HG02981 (cell line): Measurements from ENCODE around the gene BCL6.

ENCODE experiments used
- ATAC-seq: cut with Tn5 transposase; IDR thresholded peaks from one replicate; pipeline ENCODE4 v1.9.1; 2021; ENCODE audit warnings: mild to moderate bottlenecking, moderate library complexity; ENCODE audit not compliant: unreplicated experiment

BCL6 gene

DNA sequence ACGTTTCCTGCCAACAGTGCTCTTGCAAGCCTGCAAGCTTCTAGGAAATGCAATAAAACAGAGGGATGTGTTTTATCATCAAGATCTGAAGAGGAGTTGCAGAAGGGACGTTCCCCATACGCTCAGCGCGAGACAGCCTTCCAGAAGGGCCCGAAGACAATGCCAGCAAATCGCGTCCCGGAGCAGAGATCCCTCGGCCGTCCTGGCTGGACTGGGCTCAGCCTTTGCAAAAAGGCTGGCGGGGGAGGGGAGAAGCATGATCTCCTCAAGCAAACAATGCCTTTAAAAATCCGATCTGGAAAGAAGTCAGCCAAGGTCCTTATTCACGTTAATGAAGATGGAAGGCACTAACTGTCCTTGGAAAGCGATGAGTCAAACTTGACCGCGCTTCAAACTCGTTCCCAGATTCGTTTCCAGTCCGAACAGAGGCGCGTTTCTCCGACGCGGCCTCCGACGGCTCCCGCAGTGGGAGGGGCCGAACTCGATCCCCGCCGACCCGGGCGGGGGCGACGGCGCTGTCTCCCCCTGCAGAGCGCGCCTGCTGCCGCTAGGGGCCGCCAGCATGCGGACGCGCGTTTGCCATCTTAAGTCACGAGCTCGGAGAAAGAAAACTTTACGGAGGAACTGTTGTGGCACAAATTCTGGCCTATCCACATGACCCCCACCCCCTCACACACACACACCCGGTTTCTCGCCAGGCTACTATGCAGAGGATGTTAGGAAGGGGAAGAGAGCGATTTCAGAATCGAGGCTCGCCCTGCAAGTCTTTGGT, 5.5 kb downstream of the BCL6 start:
- ATAC-seq = peak; percentile 35

DNA sequence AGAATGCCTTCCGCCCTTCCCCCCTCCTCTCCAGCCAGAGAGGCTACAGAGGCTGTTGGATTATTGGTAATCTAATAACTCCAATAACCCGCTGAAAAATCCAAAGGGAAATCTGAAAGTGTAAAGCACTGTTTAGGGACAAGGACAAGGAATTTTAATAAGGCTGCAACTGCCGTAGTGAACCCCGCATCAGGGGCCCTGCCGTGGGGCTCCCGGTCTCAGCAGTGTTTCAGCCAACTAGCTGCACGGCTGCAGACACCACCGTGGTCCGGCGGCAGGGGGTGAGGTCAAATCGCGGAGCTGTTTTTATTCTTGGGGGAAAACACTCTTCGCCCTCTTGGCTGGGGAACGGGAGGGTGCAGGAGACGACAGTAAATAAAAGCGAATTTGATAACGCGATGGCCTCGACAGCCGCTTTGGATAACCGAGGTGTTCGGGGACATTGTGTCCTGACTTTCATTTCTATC, 6.1 kb downstream of the BCL6 start:
- no peak for ATAC-seq

DNA sequence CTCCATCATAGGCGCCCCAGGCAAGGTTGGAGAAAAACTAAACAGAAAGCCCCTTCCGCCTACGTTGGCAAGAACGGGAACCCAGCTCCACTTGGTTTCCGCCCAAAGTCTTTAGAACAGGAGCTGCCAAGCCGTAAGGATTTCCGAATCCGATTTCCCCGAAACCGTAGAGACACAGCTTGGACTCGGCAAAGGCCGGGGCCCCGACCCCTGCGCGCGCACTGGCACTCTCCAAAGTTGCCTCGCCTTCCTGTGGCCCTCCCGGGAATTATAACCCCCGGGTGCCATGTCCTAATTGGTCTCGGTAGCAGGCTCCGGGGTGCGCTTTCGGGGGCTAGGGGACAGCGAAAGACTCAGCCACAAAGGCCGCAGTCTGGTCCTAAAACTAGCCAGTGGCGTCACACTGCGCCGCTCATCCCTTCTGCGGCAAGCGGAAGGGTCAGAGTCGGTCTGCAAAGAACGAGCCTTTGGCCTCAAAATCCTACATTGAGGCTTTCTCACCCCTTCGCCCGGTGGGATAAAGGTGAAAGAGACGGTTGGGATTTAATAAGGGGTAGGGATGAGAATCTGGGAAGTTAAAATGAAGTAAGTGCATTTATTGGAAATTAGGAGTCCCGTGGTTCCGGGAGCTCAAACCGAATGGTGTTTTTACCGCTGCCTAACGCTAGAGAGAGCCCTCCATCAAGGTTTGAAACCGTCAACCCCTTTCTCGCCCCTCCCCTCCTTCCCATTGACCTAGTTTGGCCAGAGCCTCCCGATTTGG, 6.8 kb downstream of the BCL6 start:
- peak; percentile 54 for ATAC-seq

DNA sequence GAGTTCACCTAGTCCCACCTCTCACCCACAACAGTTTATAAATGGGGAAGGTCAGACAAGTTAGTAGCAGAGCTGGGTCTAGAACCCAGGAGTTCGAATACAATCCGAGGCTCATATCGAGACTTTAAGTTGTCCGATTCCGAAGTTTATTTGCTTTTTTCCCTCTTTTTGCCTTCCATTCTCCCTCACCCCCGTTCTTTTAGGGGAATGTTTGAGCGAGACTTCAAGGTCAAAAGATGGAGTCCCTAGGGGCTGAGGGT, 7.3 kb downstream of the BCL6 start:
- no peak for ATAC-seq

DNA sequence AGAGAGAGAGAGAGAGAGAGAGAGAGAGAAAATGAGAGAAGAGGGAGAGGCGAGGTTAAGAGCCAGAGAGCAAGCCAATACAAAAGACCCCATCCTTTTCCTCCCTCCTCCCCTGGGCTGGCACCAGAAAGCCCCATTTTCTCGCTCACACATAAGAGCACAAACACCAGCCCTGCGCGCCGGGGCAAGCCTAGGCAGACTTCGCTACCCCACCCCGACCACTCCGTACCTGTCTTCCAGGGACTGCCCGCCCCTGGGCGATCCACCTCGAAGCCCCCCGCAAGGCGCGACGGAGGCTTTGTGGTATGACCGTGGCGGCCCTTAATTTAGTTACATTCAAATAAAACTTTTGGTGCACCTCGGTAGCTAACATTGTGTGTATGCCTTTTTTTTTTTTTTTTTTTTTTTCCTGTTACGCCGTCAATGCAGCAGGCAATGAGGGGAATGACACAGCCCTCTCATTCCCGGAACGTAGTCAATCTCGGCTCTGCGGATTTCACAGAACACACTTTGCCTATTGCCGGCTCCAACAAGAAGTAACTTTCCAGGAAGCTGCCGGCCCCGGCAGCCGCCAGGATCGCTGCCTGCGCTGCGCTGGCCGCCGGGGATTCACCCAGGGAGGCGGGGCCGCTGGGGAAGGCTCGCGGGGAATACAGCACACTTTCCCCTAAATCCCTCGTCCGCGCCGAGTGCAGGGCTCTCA, 7.7 kb downstream of the BCL6 start:
- no peak for ATAC-seq

DNA sequence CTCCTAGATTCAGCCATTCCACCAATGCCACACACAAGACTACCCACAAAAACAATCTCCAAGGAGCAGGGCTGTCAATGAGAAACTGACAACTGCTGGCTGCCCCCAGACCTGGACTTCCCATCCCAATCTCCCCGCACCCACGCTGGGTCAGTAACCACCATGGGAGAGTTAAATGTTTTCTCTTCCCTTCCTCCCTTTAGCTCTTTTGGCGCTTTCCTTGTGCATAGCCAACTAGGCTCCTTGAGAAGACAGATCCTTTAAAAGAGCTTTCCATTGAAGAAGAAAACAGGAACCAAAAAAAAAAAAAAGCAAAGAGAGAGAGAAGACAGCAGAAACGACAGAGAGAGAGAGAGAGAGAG, 8.3 kb downstream of the BCL6 start:
- ATAC-seq = no peak

DNA sequence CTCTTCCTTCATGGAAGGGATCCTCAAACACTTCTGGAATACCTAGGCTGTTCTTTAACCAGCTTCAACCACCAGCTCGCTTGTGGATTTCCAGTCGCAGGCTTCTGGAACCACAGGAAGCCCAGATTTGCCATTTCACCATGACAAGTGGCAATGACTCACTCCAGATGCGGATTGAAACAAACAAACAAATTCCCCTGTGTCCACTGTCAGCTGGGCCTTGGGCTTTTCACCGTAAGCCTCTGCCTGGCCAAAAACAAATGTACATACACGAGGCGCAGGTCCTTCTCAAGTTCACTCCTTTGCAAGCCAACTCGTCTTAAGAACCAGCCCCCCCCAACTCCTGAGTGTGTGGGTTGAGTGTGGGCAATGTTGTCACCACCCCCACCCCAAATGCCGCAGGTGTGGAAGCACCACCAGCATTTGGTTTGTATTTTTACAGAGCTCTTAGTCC, 8.8 kb downstream of the BCL6 start:
- no peak for ATAC-seq

DNA sequence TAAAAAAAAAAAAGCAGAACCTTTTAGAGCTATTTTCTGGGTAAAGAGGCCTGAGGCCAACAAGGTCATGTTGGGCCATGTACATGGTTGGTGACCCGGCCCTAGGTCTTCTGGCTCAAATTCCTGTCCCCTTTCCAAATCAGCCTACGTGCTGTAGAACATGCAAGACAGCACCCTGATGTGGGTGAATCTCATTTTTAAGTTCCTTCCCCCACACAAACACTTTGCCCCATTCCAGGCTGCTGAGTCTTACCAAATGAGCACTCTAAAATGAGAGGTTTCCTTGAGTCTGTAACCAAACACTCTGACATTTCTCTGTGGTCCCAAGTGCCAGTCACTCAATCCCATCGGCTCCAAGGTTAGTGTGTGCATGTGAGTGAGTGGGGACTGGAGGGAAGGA, 9.4 kb downstream of the BCL6 start:
- ATAC-seq = no peak

DNA sequence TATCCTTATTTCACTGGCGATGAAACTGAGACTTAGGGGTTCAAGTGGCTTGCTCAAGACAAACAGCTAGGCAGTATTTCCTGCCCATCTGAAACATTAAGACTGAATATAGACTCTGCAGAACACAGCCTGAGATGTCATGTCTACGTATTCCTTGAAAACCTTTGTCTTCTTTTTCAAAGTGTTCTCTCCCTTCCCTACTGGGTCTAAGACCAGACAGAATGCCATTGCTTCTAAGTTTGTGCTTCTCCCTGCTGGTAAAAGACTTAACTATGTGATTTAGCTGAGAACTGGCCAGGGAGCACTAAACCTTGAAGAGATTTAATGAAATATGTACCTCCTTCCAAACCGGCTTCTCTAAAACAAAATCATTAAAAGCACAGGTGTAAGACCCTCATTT, 9.9 kb downstream of the BCL6 start:
- no peak for ATAC-seq

DNA sequence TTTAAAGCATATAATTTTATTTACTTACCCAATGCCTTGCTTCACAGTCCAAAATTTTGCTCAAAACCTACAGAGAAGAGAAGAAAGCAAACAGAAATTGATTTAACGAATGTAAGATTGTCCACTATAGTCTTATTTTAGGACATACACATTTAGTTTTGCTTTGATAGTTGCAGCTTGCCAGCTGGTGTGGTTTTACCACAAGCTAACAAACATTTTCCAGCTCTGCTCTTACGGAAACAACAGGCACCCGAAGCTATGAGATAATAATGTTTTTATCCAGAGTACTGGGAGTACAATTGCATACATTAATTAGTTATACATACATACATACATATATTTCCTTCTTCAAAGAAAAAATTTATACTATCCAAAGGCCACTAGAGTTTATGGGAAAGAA, 10.4 kb downstream of the BCL6 start:
- no peak for ATAC-seq

DNA sequence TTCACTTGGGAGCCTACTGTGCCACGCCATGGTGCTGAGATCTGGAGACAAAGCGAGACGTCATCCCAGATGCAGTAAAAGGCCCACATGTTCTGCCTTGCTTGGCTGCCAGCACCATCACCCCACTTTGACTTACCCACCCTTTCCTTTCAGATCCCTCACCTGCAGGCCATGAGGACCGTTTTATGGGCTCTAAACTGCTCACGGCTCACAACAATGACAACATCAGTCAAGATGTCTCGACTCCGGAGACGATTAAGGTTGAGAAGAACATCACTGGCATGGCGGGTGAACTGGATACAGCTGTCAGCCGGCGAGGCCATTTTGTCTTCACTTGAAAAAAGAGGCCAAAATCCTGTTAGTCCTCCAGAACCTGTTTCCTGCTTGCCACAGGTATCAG, 11.9 kb downstream of the BCL6 start:
- ATAC-seq = no peak

DNA sequence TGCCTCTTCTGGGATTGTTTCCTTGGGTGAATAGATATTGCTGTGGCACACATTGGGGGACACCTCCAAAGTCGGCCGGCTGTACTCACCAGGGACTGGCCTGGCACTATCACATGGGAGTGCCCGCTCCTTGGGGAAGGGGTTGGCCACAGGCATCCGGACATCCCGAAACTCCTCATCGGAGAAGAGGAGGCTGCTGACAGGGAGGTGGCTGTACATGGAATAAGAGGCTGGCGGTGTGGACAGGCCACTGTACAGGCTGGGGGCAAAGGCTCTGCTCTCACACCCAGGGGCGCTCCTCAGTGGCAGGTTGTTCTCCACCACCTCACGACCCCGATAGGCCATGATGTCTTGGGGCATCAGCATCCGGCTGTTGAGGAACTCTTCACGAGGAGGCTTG, 15.7 kb downstream of the BCL6 start:
- ATAC-seq = no peak

DNA sequence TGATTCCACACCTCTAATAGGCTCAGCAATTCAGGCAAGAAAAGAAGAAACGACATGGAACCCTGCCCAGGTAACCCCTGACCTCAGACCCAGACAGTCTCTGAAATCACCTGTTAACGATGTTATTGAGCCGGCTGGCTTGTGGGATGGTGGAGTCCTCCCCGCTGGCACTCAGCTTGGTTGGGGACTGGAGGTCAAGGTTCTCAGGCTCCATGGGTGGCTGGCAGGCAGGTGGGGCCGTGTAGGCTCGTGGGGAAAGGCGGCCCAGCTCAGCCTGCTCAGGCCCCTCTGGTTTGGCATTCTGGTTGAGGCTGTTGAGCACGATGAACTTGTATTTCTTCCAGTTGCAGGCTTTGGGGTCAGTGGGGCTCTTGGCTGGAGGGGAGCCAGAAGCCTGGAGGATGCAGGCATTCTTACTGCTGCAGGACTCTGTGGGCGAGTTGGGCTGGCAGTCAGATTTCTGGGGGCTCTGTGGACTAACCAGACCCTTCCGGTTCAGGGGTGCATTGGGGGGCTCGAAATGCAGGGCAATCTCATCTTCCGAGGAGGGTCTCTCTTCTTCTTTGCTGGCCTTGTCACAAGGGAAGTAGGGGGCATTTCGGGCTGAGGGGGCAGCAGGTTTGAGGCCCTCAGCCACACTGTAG, 16.2 kb downstream of the BCL6 start:
- no peak for ATAC-seq

DNA sequence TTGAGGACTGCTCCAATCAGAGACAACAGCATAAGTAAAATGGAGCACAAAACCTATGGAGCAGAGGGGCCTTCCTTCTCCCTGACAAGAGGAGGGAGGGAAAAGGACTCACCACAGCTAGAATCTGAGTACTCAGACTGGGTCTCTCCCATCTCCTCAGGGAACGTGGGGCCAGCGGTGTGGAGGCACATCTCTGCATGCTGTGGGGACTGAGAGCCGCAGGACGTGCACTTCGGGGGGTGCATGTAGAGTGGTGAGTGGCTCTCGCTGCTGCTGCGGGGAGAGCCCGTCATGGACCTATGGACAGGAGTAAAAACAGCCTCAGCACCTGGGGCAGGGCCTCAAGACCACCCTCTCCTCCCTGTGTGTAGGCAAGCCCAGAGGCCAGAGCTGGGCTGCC, 17.0 kb downstream of the BCL6 start:
- no peak for ATAC-seq

DNA sequence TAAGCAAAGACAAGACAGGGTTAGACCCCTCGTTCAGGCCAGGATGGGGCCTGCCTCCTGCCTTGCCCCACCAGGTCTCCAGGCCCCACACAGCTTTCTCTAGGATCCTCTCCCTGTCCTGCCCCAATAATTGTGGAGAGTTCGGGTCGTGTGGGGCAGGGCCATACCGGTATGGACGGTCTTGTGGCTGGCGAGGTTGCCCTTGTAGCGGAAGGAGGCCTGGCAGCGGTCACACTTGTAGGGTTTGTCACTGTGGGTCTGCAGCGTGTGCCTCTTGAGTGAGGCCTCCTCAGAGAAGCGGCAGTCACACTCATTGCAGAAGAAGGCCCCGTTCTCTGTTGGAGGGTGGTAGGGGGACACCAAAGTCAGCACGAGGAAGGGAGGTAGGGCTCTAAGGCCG, 18.7 kb downstream of the BCL6 start:
- no peak for ATAC-seq

DNA sequence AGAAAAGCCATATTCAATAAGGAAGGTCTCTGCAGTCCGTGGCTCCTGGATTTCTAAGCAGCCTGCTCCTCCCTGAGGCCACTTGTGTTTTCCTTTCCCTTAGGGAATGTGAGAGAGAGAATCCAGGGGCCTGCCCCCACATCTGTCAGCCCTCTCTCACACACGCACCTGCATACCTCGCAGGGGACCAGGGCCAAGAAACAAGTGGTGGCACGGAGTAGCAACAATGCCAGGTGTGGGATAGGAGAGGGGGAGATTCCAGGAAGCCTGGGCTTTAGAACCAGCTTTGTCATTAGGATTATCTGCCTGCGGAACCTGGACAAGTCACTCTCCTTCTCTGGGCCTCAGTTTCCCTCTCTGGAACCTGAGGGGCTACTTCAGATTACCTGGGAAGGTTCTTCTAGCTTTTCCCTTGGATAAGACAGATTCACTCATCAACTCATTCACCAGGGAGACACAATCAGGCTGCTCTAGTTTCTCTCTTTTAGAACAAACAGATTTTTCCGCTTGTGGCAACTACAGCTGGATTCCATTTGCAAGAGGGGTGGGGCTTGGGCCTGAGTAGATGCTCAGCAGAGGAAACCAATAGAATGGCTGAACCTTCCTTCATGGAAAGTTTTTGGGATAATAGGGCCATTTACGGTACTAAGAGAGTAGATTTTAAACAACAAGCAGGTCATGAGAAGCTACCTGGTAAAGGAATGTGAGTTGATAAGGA, 19.5 kb downstream of the BCL6 start:
- no peak for ATAC-seq

DNA sequence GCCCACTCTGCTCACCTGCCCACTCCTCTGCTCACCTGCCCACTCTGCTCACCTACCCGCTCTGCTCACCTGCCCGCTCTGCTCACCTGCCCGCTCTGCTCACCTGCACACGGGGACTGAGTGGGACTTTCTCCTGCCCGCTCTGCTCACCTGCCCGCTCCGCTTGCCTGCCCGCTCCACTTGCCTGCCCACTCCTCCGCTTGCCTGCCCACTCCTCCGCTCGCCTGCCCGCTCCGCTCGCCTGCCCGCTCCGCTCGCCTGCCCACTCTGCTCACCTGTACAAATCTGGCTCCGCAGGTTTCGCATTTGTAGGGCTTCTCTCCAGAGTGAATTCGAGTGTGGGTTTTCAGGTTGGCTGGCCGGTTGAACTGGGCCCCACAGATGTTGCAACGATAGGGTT, 20.0 kb downstream of the BCL6 start:
- no peak for ATAC-seq

DNA sequence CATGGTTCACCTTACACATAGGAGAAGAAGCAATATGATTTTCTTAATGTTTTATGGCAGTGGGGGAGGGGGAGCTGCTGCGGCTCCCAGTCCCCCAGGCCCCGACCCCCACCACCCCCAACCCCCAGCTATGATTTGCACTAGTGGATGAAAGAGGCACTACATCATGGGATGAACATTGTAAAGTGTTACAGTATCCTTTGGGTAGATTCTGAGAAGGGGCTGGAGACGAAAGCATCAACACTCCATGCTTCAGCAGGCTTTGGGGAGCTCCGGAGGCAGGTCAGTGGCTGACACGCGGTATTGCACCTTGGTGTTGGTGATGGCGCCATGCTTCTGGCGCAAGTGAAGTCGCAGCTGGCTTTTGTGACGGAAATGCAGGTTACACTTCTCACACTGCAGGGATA, 23.1 kb downstream of the BCL6 start:
- no peak for ATAC-seq

DNA sequence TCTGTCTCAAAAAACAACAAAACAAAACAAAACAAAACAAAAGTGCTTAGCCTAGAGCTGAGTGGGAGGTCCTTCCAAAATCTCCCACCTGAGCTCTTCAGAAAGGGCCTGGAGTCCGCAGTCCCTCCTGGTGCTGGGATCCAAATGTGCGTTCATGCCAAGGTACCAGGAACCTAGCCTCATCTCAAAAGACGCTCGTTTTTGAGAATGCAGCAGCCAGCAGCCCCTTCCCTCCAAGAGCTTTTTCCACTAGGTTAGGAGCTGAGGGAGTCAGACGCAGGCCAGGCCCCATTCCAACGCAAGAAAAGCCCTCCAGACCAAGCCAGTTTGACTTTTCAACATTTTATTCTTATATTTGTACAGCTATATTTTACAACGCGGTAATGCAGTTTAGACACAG, 24.2 kb downstream of the BCL6 start:
- no peak for ATAC-seq

DNA sequence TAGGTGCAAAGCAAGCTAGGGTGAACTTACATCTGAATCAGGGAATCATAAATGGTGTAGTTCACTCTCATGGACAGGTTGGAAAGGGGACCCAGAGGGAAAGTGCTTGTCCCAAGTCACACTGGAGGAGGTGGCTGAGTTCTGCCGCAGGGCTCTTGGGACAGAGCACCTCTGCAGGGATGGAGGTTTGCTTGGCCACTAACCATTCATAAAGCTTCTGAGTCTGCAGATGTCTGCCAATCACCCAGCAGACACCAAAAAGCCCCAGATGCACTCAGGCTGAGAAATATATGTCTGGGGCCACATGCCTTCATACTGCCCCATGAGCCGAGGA, 25.0 kb downstream of the BCL6 start:
- no peak for ATAC-seq
